Spleen (tissue), 7 donors: ENCODE results near the gene MAFF.

Experiments used
- POLR2A ChIP-seq, 3 donors: fragments of 450-650 bp; IDR thresholded peaks; one replicate each; pipeline ENCODE4 v1.5.1; 2017; ENCODE audit warnings: antibody characterized with exemption in 3 of 3, mild to moderate bottlenecking in 1 of 3
- TF ChIP-seq, protein P1 (sequence below), 11 experiments: fragments of 200-600 bp in 7 of 11; fragments of 450-650 bp in 4 of 11; sonication (generic) in 4 of 11; IDR thresholded peaks in 8 of 11; conservative IDR thresholded peaks in 3 of 11; 1 replicate in 7 of 11; 2 replicates in 4 of 11; pipeline versions ENCODE4 v1.4.0 to v1.8.0; 2016 to 2021; ENCODE audit warnings: antibody characterized with exemption in 11 of 11, inconsistent platforms in 4 of 11, mild to moderate bottlenecking in 1 of 11
- donor health status: DM: no; HTN: no; CAD: no; lungs with moderate emphysema.
- donor health status: DM: no; HTN: no; CAD: no.
- donor health status: DM: no; HTN: no; CAD: no.

GRCh38 chr22:38163844-38164550 lies 37.8 kb upstream of the MAFF start:
- TF ChIP-seq, protein P1, sequence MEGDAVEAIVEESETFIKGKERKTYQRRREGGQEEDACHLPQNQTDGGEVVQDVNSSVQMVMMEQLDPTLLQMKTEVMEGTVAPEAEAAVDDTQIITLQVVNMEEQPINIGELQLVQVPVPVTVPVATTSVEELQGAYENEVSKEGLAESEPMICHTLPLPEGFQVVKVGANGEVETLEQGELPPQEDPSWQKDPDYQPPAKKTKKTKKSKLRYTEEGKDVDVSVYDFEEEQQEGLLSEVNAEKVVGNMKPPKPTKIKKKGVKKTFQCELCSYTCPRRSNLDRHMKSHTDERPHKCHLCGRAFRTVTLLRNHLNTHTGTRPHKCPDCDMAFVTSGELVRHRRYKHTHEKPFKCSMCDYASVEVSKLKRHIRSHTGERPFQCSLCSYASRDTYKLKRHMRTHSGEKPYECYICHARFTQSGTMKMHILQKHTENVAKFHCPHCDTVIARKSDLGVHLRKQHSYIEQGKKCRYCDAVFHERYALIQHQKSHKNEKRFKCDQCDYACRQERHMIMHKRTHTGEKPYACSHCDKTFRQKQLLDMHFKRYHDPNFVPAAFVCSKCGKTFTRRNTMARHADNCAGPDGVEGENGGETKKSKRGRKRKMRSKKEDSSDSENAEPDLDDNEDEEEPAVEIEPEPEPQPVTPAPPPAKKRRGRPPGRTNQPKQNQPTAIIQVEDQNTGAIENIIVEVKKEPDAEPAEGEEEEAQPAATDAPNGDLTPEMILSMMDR (IDR thresholded peaks at IDR 0.05 in 8 of 11, conservative IDR thresholded peaks at IDR 0.05 in 3 of 11): no peak
- no peak for TF ChIP-seq POLR2A (IDR thresholded peaks at IDR 0.05)
